Body of pancreas (tissue), 4 donors: ENCODE results near the gene HOXB3.

Experiments used
- POLR2A ChIP-seq, 3 donors: fragments of 450-650 bp; IDR thresholded peaks; one replicate each; pipeline ENCODE4 v1.6.1; 2016; ENCODE audit warnings: antibody characterized with exemption in 3 of 3, mild to moderate bottlenecking in 2 of 3
- TF ChIP-seq, protein P1 (sequence below), 7 experiments: fragments of 450-650 bp in 4 of 7; fragments of 200-600 bp in 3 of 7; sonication (generic) in 3 of 7; IDR thresholded peaks; one replicate each; pipeline ENCODE4 v1.5.1; 2016 to 2019; ENCODE audit warnings: antibody characterized with exemption in 7 of 7

GRCh38 chr17:48530208-48530886 lies 59.7 kb downstream of the HOXB3 start:
- TF ChIP-seq, protein P1, sequence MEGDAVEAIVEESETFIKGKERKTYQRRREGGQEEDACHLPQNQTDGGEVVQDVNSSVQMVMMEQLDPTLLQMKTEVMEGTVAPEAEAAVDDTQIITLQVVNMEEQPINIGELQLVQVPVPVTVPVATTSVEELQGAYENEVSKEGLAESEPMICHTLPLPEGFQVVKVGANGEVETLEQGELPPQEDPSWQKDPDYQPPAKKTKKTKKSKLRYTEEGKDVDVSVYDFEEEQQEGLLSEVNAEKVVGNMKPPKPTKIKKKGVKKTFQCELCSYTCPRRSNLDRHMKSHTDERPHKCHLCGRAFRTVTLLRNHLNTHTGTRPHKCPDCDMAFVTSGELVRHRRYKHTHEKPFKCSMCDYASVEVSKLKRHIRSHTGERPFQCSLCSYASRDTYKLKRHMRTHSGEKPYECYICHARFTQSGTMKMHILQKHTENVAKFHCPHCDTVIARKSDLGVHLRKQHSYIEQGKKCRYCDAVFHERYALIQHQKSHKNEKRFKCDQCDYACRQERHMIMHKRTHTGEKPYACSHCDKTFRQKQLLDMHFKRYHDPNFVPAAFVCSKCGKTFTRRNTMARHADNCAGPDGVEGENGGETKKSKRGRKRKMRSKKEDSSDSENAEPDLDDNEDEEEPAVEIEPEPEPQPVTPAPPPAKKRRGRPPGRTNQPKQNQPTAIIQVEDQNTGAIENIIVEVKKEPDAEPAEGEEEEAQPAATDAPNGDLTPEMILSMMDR (IDR thresholded peaks at IDR 0.05) = no peak
- TF ChIP-seq POLR2A (IDR thresholded peaks at IDR 0.05) = no peak
